H1 (cell line): ENCODE results near the gene RBP4. TPM values are rescaled to one million over a fixed set of nuclear protein-coding genes. Genes with fewer than 3 reads are reported as not detected.

Source experiments
- CTCF ChIA-PET: fragments of 300-600 bp; sonication (Branson Sonifier 250); formaldehyde crosslinking; loops from one replicate; lab custom pipeline; 2021; ENCODE audit not compliant: partially characterized antibody; lab: Charles Lee
- POLR2A ChIA-PET: fragments of 300-600 bp; sonication (Branson Sonifier 250); formaldehyde crosslinking; loops from one replicate; lab custom pipeline; 2021; ENCODE audit warnings: inconsistent platforms; ENCODE audit not compliant: partially characterized antibody; lab: Charles Lee
- DNase-seq, 2 experiments: peaks; one replicate each; pipeline versions ENCODE4 v3.0.0 to v3.0.0-alpha.2; 2010 to 2022; ENCODE audit warnings: low spot score in 2 of 2, low read depth in 1 of 2, mixed read lengths in 1 of 2
- FAIRE-seq: peaks from 2 replicates; lab custom pipeline; 2011; peaks lifted over from hg19 to GRCh38; lab: Jason Lieb, UNC
- H2AFZ ChIP-seq: 2 replicates; pipeline ENCODE4 v1.8.1; 2012; ENCODE audit warnings: low read length, inconsistent platforms
- H2AK5ac ChIP-seq: 2 replicates; pipeline ENCODE4 v1.6.1; 2013; ENCODE audit warnings: low read depth, low read length
- H2BK120ac ChIP-seq: replicated peaks from 2 replicates; pipeline ENCODE3; 2013; ENCODE audit warnings: low read depth, low read length, inconsistent platforms
- H2BK12ac ChIP-seq: 2 replicates; pipeline ENCODE4 v1.6.1; 2013; ENCODE audit warnings: low read depth, low read length
- H2BK15ac ChIP-seq: 2 replicates; pipeline ENCODE4 v1.6.1; 2013; ENCODE audit warnings: low read length
- H2BK20ac ChIP-seq: 2 replicates; pipeline ENCODE4 v1.6.1; 2013; ENCODE audit warnings: low read length
- H2BK5ac ChIP-seq: 2 replicates; pipeline ENCODE4 v1.6.1; 2013; ENCODE audit warnings: low read depth, low read length
- H3K14ac ChIP-seq: 2 replicates; pipeline ENCODE4 v1.6.1; 2013; ENCODE audit warnings: inconsistent platforms; ENCODE audit not compliant: insufficient read length
- H3K18ac ChIP-seq: 2 replicates; pipeline ENCODE4 v1.6.1; 2013; ENCODE audit warnings: low read length; ENCODE audit errors: extremely low read depth
- H3K23ac ChIP-seq: 2 replicates; pipeline ENCODE4 v1.6.1; 2013; ENCODE audit warnings: inconsistent platforms; ENCODE audit not compliant: insufficient read length
- H3K23me2 ChIP-seq: 2 replicates; pipeline ENCODE4 v1.6.1; 2013; ENCODE audit warnings: low read depth, low read length
- H3K27ac ChIP-seq: 2 replicates; pipeline ENCODE4 v1.6.1; 2011; ENCODE audit warnings: low read depth, low read length, inconsistent platforms
- H3K27me3 ChIP-seq, 4 experiments: replicated peaks in 1 of 4; 1 replicate in 1 of 4; 2 replicates in 3 of 4; pipeline versions ENCODE4 v1.6.1 to v1.8.1; 2011 to 2013; ENCODE audit warnings: low read length in 3 of 4, mild to moderate bottlenecking in 3 of 4, inconsistent platforms in 2 of 4, mixed read lengths in 2 of 4, moderate library complexity in 1 of 4; ENCODE audit not compliant: control insufficient read depth in 3 of 4, insufficient read depth in 3 of 4; ENCODE audit errors: extremely low read depth in 1 of 4
- H3K36me3 ChIP-seq, 4 experiments: 2 replicates each; pipeline versions ENCODE4 v1.6.1 to v1.8.1; 2011 to 2013; ENCODE audit warnings: mild to moderate bottlenecking in 4 of 4, low read length in 3 of 4, moderate library complexity in 2 of 4, control low read depth in 1 of 4, inconsistent platforms in 1 of 4; ENCODE audit not compliant: insufficient read depth in 4 of 4, control insufficient read depth in 2 of 4
- H3K4ac ChIP-seq: replicated peaks from 2 replicates; pipeline ENCODE3; 2013; ENCODE audit warnings: low read length, low read depth, mixed read lengths, inconsistent platforms; ENCODE audit not compliant: insufficient read length
- H3K4me1 ChIP-seq, 4 experiments: replicated peaks in 1 of 4; 1 replicate in 1 of 4; 2 replicates in 3 of 4; pipeline versions ENCODE4 v1.6.1 to v1.8.1; 2011 to 2013; ENCODE audit warnings: low read length in 3 of 4, inconsistent platforms in 2 of 4, mixed read lengths in 1 of 4; ENCODE audit not compliant: insufficient read depth in 4 of 4, control insufficient read depth in 3 of 4
- H3K4me2 ChIP-seq, 2 experiments: 2 replicates each; pipeline versions ENCODE4 v1.6.1 to v1.8.1; 2011 to 2013; ENCODE audit warnings: low read depth in 2 of 2, low read length in 2 of 2, control low read depth in 1 of 2, inconsistent platforms in 1 of 2, mild to moderate bottlenecking in 1 of 2; ENCODE audit not compliant: insufficient read depth in 1 of 2
- H3K4me3 ChIP-seq, 4 experiments: fragments of 200-600, 300-600 bp in 1 of 4; sonication (generic), shearing (Covaris generic), sonication (Bioruptor Twin) in 1 of 4; 2 replicates each; pipeline versions ENCODE4 v1.5.1 to v1.8.1; 2011 to 2016; ENCODE audit warnings: low read length in 4 of 4, low read depth in 3 of 4, control low read depth in 2 of 4, inconsistent platforms in 2 of 4, mild to moderate bottlenecking in 2 of 4, mixed read lengths in 1 of 4, moderate library complexity in 1 of 4; ENCODE audit not compliant: insufficient read depth in 2 of 4; ENCODE audit errors: extremely low read depth in 1 of 4
- H3K56ac ChIP-seq: replicated peaks from 2 replicates; pipeline ENCODE3; 2013; ENCODE audit warnings: low read depth, mild to moderate bottlenecking, mixed read lengths, low read length, inconsistent platforms; ENCODE audit not compliant: insufficient read length
- H3K79me1 ChIP-seq: 2 replicates; pipeline ENCODE4 v1.6.1; 2013; ENCODE audit warnings: low read depth, low read length, control low read depth
- H3K79me2 ChIP-seq, 2 experiments: 2 replicates each; pipeline versions ENCODE4 v1.6.1 to v1.8.1; 2012 to 2013; ENCODE audit warnings: low read length in 2 of 2, mild to moderate bottlenecking in 2 of 2, inconsistent platforms in 1 of 2; ENCODE audit not compliant: insufficient read depth in 2 of 2, control insufficient read depth in 1 of 2
- H3K9ac ChIP-seq, 4 experiments: replicated peaks in 1 of 4; 1 replicate in 1 of 4; 2 replicates in 3 of 4; pipeline versions ENCODE4 v1.6.1 to v1.8.1; 2011 to 2013; ENCODE audit warnings: low read depth in 3 of 4, low read length in 3 of 4, control low read depth in 2 of 4, mild to moderate bottlenecking in 2 of 4, moderate library complexity in 2 of 4, inconsistent platforms in 1 of 4; ENCODE audit errors: extremely low read depth in 1 of 4
- H3K9me3 ChIP-seq, 2 experiments: 2 replicates each; pipeline versions ENCODE4 v1.6.1 to v1.8.1; 2012 to 2013; ENCODE audit warnings: mild to moderate bottlenecking in 2 of 2, moderate library complexity in 2 of 2, control low read depth in 1 of 2, inconsistent platforms in 1 of 2, low read depth in 1 of 2, low read length in 1 of 2, mixed read lengths in 1 of 2; ENCODE audit not compliant: insufficient read depth in 2 of 2
- H4K20me1 ChIP-seq, 2 experiments: replicated peaks in 1 of 2; 2 replicates each; pipeline versions ENCODE3 to v1.8.1; 2011 to 2013; ENCODE audit warnings: inconsistent platforms in 2 of 2, low read length in 2 of 2, mild to moderate bottlenecking in 1 of 2; ENCODE audit not compliant: insufficient read depth in 2 of 2, control insufficient read depth in 1 of 2
- H4K5ac ChIP-seq: 2 replicates; pipeline ENCODE4 v1.6.1; 2013; ENCODE audit warnings: low read length, low read depth, mixed read lengths, inconsistent platforms; ENCODE audit not compliant: insufficient read length
- H4K8ac ChIP-seq: 2 replicates; pipeline ENCODE4 v1.8.0; 2013; ENCODE audit warnings: mild to moderate bottlenecking, moderate library complexity, low read length, inconsistent platforms; ENCODE audit not compliant: insufficient read depth; ENCODE audit errors: extremely low read depth
- H4K91ac ChIP-seq: replicated peaks from 2 replicates; pipeline ENCODE3; 2013; ENCODE audit warnings: low read length, mixed read lengths, inconsistent platforms; ENCODE audit not compliant: insufficient read length
- BCL11A ChIP-seq, 2 experiments: IDR thresholded peaks; one replicate each; pipeline ENCODE4 v1.6.1; 2011; ENCODE audit warnings: low read depth in 2 of 2, low read length in 2 of 2, mild to moderate bottlenecking in 2 of 2
- GABPA ChIP-seq: IDR thresholded peaks from 2 replicates; pipeline ENCODE4 v1.6.1; 2011; ENCODE audit warnings: mild to moderate bottlenecking, low read length, moderate library complexity, borderline replicate concordance; ENCODE audit not compliant: insufficient read depth
- KDM5A ChIP-seq: fragments of 200-600 bp; IDR thresholded peaks from 2 replicates; pipeline ENCODE4 v1.7.1; 2012; ENCODE audit warnings: mild to moderate bottlenecking, low read length, inconsistent platforms, mixed read lengths
- NANOG ChIP-seq: IDR thresholded peaks from 2 replicates; pipeline ENCODE4 v1.6.1; 2011; ENCODE audit warnings: low read length, low read depth, mild to moderate bottlenecking, inconsistent platforms; ENCODE audit not compliant: insufficient read depth, poor library complexity, severe bottlenecking
- POLR2A ChIP-seq, 2 experiments: IDR thresholded peaks; 1 replicate in 1 of 2; 2 replicates in 1 of 2; pipeline ENCODE4 v1.6.1; 2011; ENCODE audit warnings: low read depth in 2 of 2, low read length in 2 of 2, mild to moderate bottlenecking in 2 of 2; ENCODE audit errors: control extremely low read depth in 1 of 2
- POLR2AphosphoS5 ChIP-seq: IDR thresholded peaks from 2 replicates; pipeline ENCODE4 v1.6.1; 2011; ENCODE audit warnings: low read depth, low read length
- RFX5 ChIP-seq: IDR thresholded peaks from 2 replicates; pipeline ENCODE4 v1.6.1; 2011; ENCODE audit warnings: low read depth, low read length, improper control_type of control experiment, borderline replicate concordance
- SP4 ChIP-seq: IDR thresholded peaks from 2 replicates; pipeline ENCODE4 v1.6.1; 2012; ENCODE audit warnings: low read length, inconsistent platforms
- TAF7 ChIP-seq: optimal IDR thresholded peaks from 2 replicates; pipeline ENCODE3; 2011; ENCODE audit warnings: low read depth, mild to moderate bottlenecking, inconsistent platforms, low read length, moderate library complexity, borderline replicate concordance
- WGBS, 2 experiments: shearing (Covaris generic) in 1 of 2; methylation state at CpG; one replicate each; pipeline versions ENCODE4 v1.1.6 to v1.1.7; 2013 to 2015; ENCODE audit warnings: low lambda C conversion rate in 2 of 2, mixed read lengths in 2 of 2, inconsistent platforms in 1 of 2, low coverage in 1 of 2, missing lambda C conversion rate in 1 of 2; ENCODE audit not compliant: insufficient replicate concordance in 2 of 2, insufficient coverage in 1 of 2, insufficient read length in 1 of 2; ENCODE audit errors: extremely low coverage in 1 of 2, missing lambda C conversion rate in 1 of 2; 5-methylcytosine and 5-hydroxymethylcytosine counted together
- polyA plus RNA-seq, 7 experiments: library from polyadenylated mRNA; depleted of rRNA in 3 of 7; stranded (reverse) in 5 of 7; unstranded in 2 of 7; fragments of >200 nt in 5 of 7; fragments of 200-250 nt in 2 of 7; gene quantifications; 1 replicate in 5 of 7; 2 replicates in 1 of 7; 4 replicates in 1 of 7; pipeline versions ENCODE4 v1.2.1 to v1.2.3, GENCODE V29; 2011 to 2013; ENCODE audit warnings: missing spikeins in 2 of 7, mixed read lengths in 2 of 7
- total RNA-seq: library from RNA; stranded (reverse); fragmentation: NEBNext Ultra II Directional; extraction: Animal tissue kit (Norgen Biotek cat#: 25700); gene quantifications from 2 replicates; pipeline ENCODE4 v1.2.1, GENCODE V29; 2021

The RBP4 gene
- total and polyA plus RNA-seq, 2 of the 8 experiments (the other 6 are each of a cell fraction or from before 2014, with no cell fraction given), result 0.42 to 0.97 TPM

- no peak for FAIRE-seq
- TF ChIP-seq BCL11A (IDR thresholded peaks at IDR 0.05; ENCODE audit: low read depth in 2 of 2, low read length in 2 of 2) (no peak), NANOG (no peak), SP4 (no peak), KDM5A (no peak), GABPA (no peak), POLR2AphosphoS5 (no peak), POLR2A (IDR thresholded peaks at IDR 0.05; ENCODE audit: control extremely low read depth in 1 of 2, low read depth in 2 of 2, low read length in 2 of 2) (no peak), RFX5 (no peak), TAF7 (no peak)
Measured at GRCh38 chr10:93603023-93603422, 2.0 kb upstream of the RBP4 start.

More at GRCh38 chr10:93603023-93603422, 2.0 kb upstream of the RBP4 start:
- DNase-seq, result no peak
- Histone ChIP-seq H2BK5ac (no peak overlapping the region), H2AK5ac (no peak overlapping the region), H3K4me2 (no peak overlapping the region), H2BK12ac (no peak overlapping the region), H3K18ac (no peak overlapping the region), H2BK120ac (no peak overlapping the region), H3K56ac (no peak overlapping the region), H3K4ac (no peak overlapping the region), H3K79me1 (no peaks in the 10 kb centered on the region), H3K4me3 (no peak overlapping the region), H3K4me1 (peaks cover 0 to 4% (median under 1%) of the 10 kb centered on the region in 4 experiments; a peak in 3 of 7 replicates), H2BK15ac (no peak overlapping the region), H2BK20ac (no peak overlapping the region), H3K36me3 (no peaks in the 10 kb centered on the region), H4K91ac (no peak overlapping the region), H3K9ac (no peak overlapping the region), H4K20me1 (no peaks in the 10 kb centered on the region), H4K8ac (no peak overlapping the region), H2AFZ (no peak overlapping the region), H4K5ac (no peak overlapping the region), H3K79me2 (no peaks in the 10 kb centered on the region), H3K23ac (no peak overlapping the region), H3K14ac (no peak overlapping the region), H3K9me3 (no peaks in the 10 kb centered on the region), H3K27me3 (peaks cover 27 to 45% (median 35%) of the 10 kb centered on the region in 4 experiments), H3K23me2 (peaks cover 7% of the 10 kb centered on the region; the same call in 1 of the 2 replicates), H3K27ac (no peak overlapping the region)
- POLR2A ChIA-PET, result no interaction called here
- CTCF ChIA-PET, result interaction anchor here (0.9 kb wide), 1 partner anchor 12 kb away, joined by 4 read pairs; no protein-coding TSS in a partner anchor
- 79% methylated on average over 2 of the region's 2 CpGs; no CpG with 5 or more reads in 1 of the 2 experiments for whole genome bisulfite sequencing, 2 experiments
